ENCODE data around the gene ADPGK.
"Not testable (repeated sequence)": the region's sequence is repeated elsewhere in the genome, so short reads cannot be mapped to it uniquely, and the experiment has no call there.

ADPGK gene

GRCh38 chr15:72783640-72784455, at the start of gene ADPGK:
TSS of gene ADPGK (minus strand) at chr15:72783758. CDS start at chr15:72783691, 67 bp downstream.
- DNase-seq, result peak; percentile 83 to 91 (median 85)

GRCh38 chr15:72827226-72827625, 43.7 kb upstream of the ADPGK start:
- no peak for DNase-seq

- no peak for DNase-seq
Observed at GRCh38 chr15:72826611-72827010, 43.1 kb upstream of the ADPGK start.

- DNase-seq, result no peak
Observed at GRCh38 chr15:72825829-72826228, 42.3 kb upstream of the ADPGK start.

- no peak for DNase-seq
Observed at GRCh38 chr15:72824781-72825180, 41.2 kb upstream of the ADPGK start.

GRCh38 chr15:72824112-72824511, 40.6 kb upstream of the ADPGK start:
- no peak for DNase-seq

GRCh38 chr15:72820278-72820677, 36.7 kb upstream of the ADPGK start:
- DNase-seq, result no peak

GRCh38 chr15:72818632-72819031, 35.1 kb upstream of the ADPGK start:
- no peak for DNase-seq

- DNase-seq, result no peak
Observed at GRCh38 chr15:72813345-72814004, 29.9 kb upstream of the ADPGK start.

- DNase-seq, result no peak
Observed at GRCh38 chr15:72809329-72809728, 25.8 kb upstream of the ADPGK start.

- DNase-seq, result not testable (repeated sequence)
Observed at GRCh38 chr15:72807346-72807745, 23.8 kb upstream of the ADPGK start.

GRCh38 chr15:72803006-72803405, 19.4 kb upstream of the ADPGK start:
- no peak for DNase-seq

- no peak for DNase-seq
Observed at GRCh38 chr15:72801590-72802325, 18.2 kb upstream of the ADPGK start.

GRCh38 chr15:72800833-72801481, 17.4 kb upstream of the ADPGK start:
- DNase-seq, result no peak

GRCh38 chr15:72797834-72798233, 14.3 kb upstream of the ADPGK start:
- DNase-seq, result no peak

GRCh38 chr15:72797338-72797689, 13.8 kb upstream of the ADPGK start:
- DNase-seq, result no peak

GRCh38 chr15:72796515-72797337, 13.2 kb upstream of the ADPGK start:
- DNase-seq, result no peak

GRCh38 chr15:72796210-72796514, 12.6 kb upstream of the ADPGK start:
- no peak for DNase-seq

- no peak for DNase-seq
Observed at GRCh38 chr15:72793766-72794660, 10.5 kb upstream of the ADPGK start.

GRCh38 chr15:72792431-72792830, 8.9 kb upstream of the ADPGK start:
- no peak for DNase-seq

- DNase-seq, result no peak
Observed at GRCh38 chr15:72790302-72790910, 6.8 kb upstream of the ADPGK start.
